Germinal center (tissue), 1 donor: ENCODE measurements around the gene CD40.

Experiments
- DNase-seq: peaks from one replicate; pipeline ENCODE4 v3.0.0; 2012; ENCODE audit warnings: mixed read lengths, low spot score

The CD40 gene

GRCh38 chr20:46172961-46173536 lies 54.9 kb downstream of the CD40 start:
- DNase-seq: no peak

GRCh38 chr20:46173652-46174468 lies 55.7 kb downstream of the CD40 start:
- no peak for DNase-seq

- DNase-seq: peak; percentile 84
These were observed 56.5 kb downstream of the CD40 start for GRCh38 chr20:46174469-46175126.

GRCh38 chr20:46175127-46175494 lies 57.0 kb downstream of the CD40 start:
- DNase-seq: no peak

- no peak for DNase-seq
These were observed 58.7 kb downstream of the CD40 start for GRCh38 chr20:46176739-46177378.

GRCh38 chr20:46177768-46178167 lies 59.7 kb downstream of the CD40 start:
- no peak for DNase-seq

GRCh38 chr20:46178891-46179290 lies 60.8 kb downstream of the CD40 start:
- no peak for DNase-seq
